Limb (tissue), 2 donors: ENCODE measurements around the gene KIF26B.

Experiments used
- DNase-seq, 2 donors: peaks; one replicate each; pipeline ENCODE4 v3.0.0-alpha.2; 2016; ENCODE audit errors: extremely low spot score in 2 of 2

The KIF26B gene

GRCh38 chr1:245240648-245241165, 85.9 kb downstream of the KIF26B start:
- no peak for DNase-seq

- no peak for DNase-seq
Measured at GRCh38 chr1:245241526-245242130, 86.8 kb downstream of the KIF26B start.

- no peak for DNase-seq
Measured at GRCh38 chr1:245242989-245243388, 88.2 kb downstream of the KIF26B start.

- DNase-seq, result no peak
Measured at GRCh38 chr1:245245021-245245667, 90.4 kb downstream of the KIF26B start.

- DNase-seq, result no peak
Measured at GRCh38 chr1:245246433-245246832, 91.6 kb downstream of the KIF26B start.

GRCh38 chr1:245247356-245247755, 92.6 kb downstream of the KIF26B start:
- DNase-seq, result no peak

- no peak for DNase-seq
Measured at GRCh38 chr1:245247801-245248200, 93.0 kb downstream of the KIF26B start.

- no peak for DNase-seq
Measured at GRCh38 chr1:245248231-245248731, 93.5 kb downstream of the KIF26B start.

- no peak for DNase-seq
Measured at GRCh38 chr1:245255783-245256182, 101.0 kb downstream of the KIF26B start.

- DNase-seq, result no peak
Measured at GRCh38 chr1:245256528-245256927, 101.7 kb downstream of the KIF26B start.

- no peak for DNase-seq
Measured at GRCh38 chr1:245258271-245258920, 103.6 kb downstream of the KIF26B start.

GRCh38 chr1:245260110-245260882, 105.5 kb downstream of the KIF26B start:
- no peak for DNase-seq

- no peak for DNase-seq
Measured at GRCh38 chr1:245260883-245261282, 106.1 kb downstream of the KIF26B start.

GRCh38 chr1:245261786-245262185, 107.0 kb downstream of the KIF26B start:
- no peak for DNase-seq

- peak in 1 of 2 donors; percentile 27 for DNase-seq
Measured at GRCh38 chr1:245263529-245264095, 108.8 kb downstream of the KIF26B start.

- no peak for DNase-seq
Measured at GRCh38 chr1:245264226-245264625, 109.4 kb downstream of the KIF26B start.

GRCh38 chr1:245266105-245266504, 111.3 kb downstream of the KIF26B start:
- DNase-seq, result no peak

GRCh38 chr1:245270063-245270462, 115.3 kb downstream of the KIF26B start:
- no peak for DNase-seq

GRCh38 chr1:245270972-245271371, 116.2 kb downstream of the KIF26B start:
- no peak for DNase-seq

GRCh38 chr1:245272676-245273075, 117.9 kb downstream of the KIF26B start:
- DNase-seq, result no peak

- no peak for DNase-seq
Measured at GRCh38 chr1:245276445-245276844, 121.7 kb downstream of the KIF26B start.
